ACHN (cell line): ENCODE results near the gene NRARP.

Experiments
- DNase-seq: peaks from one replicate; pipeline ENCODE4 v3.0.0-alpha.2; 2015
- in situ Hi-C: cut with HindIII; loops from 2 replicates; pipeline ENCODE4 v1.10.0; 2017; ENCODE audit warnings: low sequenced_read_pairs, low pct_ligation_motif_present, low pct_unique_long_range_greater_than_20kb

NRARP gene

DNA sequence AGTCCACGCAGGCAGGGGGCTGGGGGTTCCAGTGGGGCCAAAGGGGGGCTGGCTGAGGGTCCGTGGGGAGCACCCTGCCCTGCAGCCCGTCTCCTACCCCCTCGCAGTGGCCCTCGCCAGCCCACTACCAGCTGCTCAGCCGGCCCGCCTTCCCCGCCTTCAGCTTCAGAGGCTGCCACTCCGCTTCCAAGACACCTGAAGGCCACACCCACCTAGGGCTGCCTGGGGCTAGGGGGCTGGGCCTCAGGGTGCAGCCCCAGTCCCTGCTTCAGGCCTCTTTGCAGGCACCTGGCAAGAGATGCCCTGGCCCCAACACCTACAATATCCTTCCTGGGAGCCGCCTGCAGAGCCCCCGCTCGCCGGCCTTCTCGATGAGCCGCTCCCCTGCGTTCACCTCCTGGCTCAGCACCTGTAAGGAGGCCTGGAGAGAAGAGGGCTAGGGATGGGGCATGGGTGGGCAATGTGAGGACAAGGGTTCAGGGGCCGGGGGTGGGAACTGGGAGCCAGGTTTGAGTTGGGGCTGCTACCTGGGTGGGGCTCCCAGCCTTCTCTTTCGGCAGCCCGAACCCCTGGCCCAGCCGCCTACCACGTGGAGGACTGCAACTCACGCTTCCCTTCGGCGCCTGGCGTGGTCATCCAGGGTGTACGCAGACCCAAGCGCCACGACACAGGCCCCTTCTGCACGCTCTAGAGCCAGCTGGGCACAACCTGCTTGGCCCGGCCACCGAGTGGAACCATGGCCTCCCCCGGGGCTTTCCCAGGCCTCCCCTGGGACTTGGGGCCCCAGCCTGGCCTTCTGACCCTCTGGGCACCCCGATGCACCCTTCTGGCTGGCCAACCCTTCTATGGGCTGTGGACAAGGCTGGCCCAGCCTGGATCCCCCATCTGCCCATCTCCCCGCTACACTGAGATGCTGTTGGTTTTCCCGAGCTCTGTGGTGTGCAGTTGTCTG is 49.2 kb downstream of the NRARP start:
- DNase-seq: no peak

DNA sequence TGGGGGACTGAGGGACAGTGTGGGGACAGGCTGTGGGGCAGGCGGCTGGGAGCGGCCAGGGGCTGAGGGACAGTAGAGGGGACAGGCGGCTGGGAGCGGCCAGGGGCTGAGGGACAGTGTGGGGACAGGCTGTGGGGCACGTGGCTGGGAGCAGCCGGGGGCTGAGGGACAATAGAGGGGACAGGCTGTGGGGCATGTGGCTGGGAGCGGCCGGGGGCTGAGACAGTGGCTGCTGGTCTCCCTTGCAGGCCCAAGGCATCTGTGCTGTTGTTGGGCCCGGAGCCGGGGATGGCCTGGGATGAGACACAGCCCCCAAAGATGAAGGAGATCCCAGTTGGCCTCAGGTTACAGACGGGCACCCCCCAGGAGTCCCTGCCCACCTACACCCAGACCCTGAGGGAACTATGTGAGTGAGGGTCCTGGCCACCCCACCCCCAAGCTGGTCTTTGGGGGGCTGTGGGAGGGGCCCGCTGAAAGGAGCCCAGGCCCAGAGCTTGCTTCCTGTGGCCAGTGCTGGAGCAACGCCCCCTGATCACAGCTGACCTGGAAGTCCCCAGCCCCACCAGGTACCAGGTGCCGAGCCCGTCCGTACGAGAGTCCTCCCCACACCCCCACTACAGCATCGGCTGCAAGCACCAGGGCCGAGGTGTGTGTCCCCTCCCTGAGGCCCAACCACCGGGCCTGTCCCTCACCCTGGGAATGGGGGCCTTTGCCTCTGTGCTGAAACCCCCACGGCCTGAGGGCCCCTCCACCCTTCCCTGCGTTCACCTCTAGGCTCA is 50.4 kb downstream of the NRARP start:
- in situ Hi-C loops: no loop called here
- DNase-seq: no peak

More for the DNA sequence above, 49.2 kb downstream of the NRARP start:
- in situ Hi-C loops: no loop called here

DNA sequence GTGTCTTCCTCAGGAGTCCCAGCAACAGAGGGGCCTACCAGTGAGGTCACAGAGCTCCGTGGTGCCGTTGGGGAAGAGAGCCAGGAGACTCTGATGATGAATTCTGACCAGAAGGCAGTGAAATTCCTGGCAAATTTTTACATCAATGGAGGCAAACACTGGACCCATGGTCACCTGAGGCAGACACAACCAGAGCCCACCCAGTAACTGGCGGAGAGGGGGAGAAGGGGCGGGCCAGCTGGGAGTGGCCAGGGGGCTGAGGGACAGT is 50.9 kb downstream of the NRARP start, which contains the start of gene STPG3:
Gene STPG3 (plus strand): TSS at position 93 of the 268 bp plus-strand sequence. CDS start 1 bp downstream, at position 94.
- in situ Hi-C loops: no loop called here

DNA sequence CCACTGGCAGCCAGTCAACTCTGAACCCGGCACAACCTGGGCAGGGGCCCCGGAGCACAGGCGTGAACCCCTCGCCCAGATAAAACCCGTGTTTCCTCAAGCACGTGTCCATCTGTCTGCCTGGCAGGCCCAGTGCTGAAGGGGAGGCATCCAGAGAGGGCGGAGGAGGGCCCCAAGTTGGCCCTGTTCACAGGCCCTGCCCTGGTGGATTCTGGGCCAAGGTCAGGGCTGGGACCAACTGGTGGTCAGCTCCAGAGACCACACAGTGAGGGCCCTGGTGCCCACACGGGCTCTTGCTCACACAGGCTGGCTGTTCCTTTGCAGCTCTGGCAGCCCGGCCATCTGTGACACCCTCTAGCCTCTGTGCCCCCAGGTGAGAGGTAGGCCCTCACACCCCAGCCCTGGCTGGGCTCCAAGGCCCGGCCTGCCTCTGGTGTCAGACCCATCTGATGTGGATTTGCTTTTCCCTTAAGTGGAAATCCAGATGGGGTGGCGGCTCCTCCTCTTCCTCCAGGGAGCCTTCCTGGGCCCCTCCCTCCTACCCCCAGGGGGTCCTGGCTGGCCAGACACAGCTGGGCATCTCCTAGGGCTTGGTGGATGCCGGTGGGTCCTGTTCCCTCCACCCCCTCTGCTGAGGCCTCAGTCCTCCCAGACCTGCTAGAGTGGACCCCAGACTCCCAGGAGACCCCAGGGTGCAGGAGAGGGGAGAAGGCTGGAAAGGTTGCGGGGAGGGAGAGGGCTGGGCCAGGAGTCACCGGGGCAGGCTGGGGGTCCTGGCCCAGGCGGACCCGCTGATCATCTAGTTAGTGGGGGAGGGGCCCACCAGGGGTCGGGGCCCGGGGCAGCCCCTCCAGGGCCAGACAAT is 51.5 kb downstream of the NRARP start:
- in situ Hi-C loops: no loop called here
- no peak for DNase-seq

More for the DNA sequence above, 50.9 kb downstream of the NRARP start, which contains the start of gene STPG3:
- DNase-seq: no peak
